GM12878 (cell line): ENCODE results near the gene FASN. TPM values are rescaled to one million over a fixed set of nuclear protein-coding genes. Genes with fewer than 3 reads are reported as not detected.
A peak's percentile ranks its signal among the peaks of the same experiment; 100 is the strongest.

Source experiments
- ATAC-seq: fragments of 200-7000 bp; cut with Tn5 transposase; 3 replicates; pipeline ENCODE4 v1.9.1; 2020; ENCODE audit warnings: mild to moderate bottlenecking, moderate library complexity
- BruUV-seq: library from RNA; stranded (reverse); fragments of 400-500 nt; replicated peaks from 2 replicates; lab custom pipeline; 2021; lab: Mats Ljungman, UMichigan
- CTCF ChIA-PET: fragments of 300-600 bp; sonication (Branson Sonifier 250); formaldehyde crosslinking; extraction: SDS; loops from one replicate; lab custom pipeline; 2021; ENCODE audit warnings: inconsistent platforms; lab: Yijun Ruan, JAX
- POLR2A ChIA-PET: fragments of 350-600 bp; formaldehyde crosslinking; extraction: SDS; loops from one replicate; lab custom pipeline; 2021; ENCODE audit warnings: inconsistent platforms; lab: Charles Lee
- RAD21 ChIA-PET: fragments of 300-600 bp; sonication (Branson Sonifier 250); formaldehyde crosslinking; loops from one replicate; lab custom pipeline; 2023; ENCODE audit warnings: antibody characterized with exemption; ENCODE audit not compliant: unreplicated experiment; lab: Charles Lee
- SMC1A ChIA-PET: fragments of 300-600 bp; sonication (Branson Sonifier 250); formaldehyde crosslinking; loops from one replicate; lab custom pipeline; 2023; ENCODE audit not compliant: unreplicated experiment, uncharacterized antibody; lab: Charles Lee
- DNase-seq: peaks from one replicate; pipeline ENCODE4 v3.0.0-alpha.2; 2011; ENCODE audit warnings: low read depth, low spot score
- FAIRE-seq: peaks from 3 replicates; lab custom pipeline; 2011; peaks lifted over from hg19 to GRCh38; lab: Jason Lieb, UNC
- H2AFZ ChIP-seq: 2 replicates; pipeline ENCODE4 v1.6.0; 2011; ENCODE audit warnings: low read depth, low read length, control low read depth; ENCODE audit not compliant: control insufficient read depth
- H3K27ac ChIP-seq: 2 replicates; pipeline ENCODE4 v1.5.1; 2011; ENCODE audit warnings: control low read depth; ENCODE audit not compliant: control insufficient read depth, insufficient read depth
- H3K27me3 ChIP-seq, 2 experiments: replicated peaks in 1 of 2; 2 replicates each; pipeline versions ENCODE4 v1.6.0 to v1.6.1; 2011; ENCODE audit warnings: low read length in 1 of 2; ENCODE audit not compliant: control insufficient read depth in 2 of 2, insufficient read depth in 2 of 2
- H3K36me3 ChIP-seq, 2 experiments: 2 replicates each; pipeline ENCODE4 v1.5.1; 2011; ENCODE audit warnings: low read length in 1 of 2; ENCODE audit not compliant: control insufficient read depth in 2 of 2, insufficient read depth in 2 of 2
- H3K4me1 ChIP-seq: 2 replicates; pipeline ENCODE4 v1.6.1; 2011; ENCODE audit warnings: mild to moderate bottlenecking, low read length, moderate library complexity, mixed read lengths; ENCODE audit not compliant: control insufficient read depth, insufficient read depth
- H3K4me2 ChIP-seq: 2 replicates; pipeline ENCODE4 v1.6.0; 2011; ENCODE audit warnings: control low read depth; ENCODE audit not compliant: control insufficient read depth, insufficient read depth
- H3K4me3 ChIP-seq: fragments of 200-600 bp; sonication (generic); 2 replicates; pipeline ENCODE4 v1.5.1; 2016
- H3K79me2 ChIP-seq: 2 replicates; pipeline ENCODE4 v1.6.0; 2011; ENCODE audit warnings: low read length; ENCODE audit not compliant: control insufficient read depth, insufficient read depth
- H3K9ac ChIP-seq: 2 replicates; pipeline ENCODE4 v1.8.0; 2011; ENCODE audit warnings: low read length, control low read depth, mixed read lengths; ENCODE audit not compliant: control insufficient read depth, insufficient read depth
- H3K9me3 ChIP-seq: replicated peaks from 3 replicates; pipeline ENCODE4 v1.5.1; 2011; ENCODE audit warnings: mild to moderate bottlenecking, low read length; ENCODE audit not compliant: control insufficient read depth, insufficient read depth
- H4K20me1 ChIP-seq: 2 replicates; pipeline ENCODE4 v1.6.0; 2011; ENCODE audit not compliant: control insufficient read depth, insufficient read depth
- ASH2L ChIP-seq: fragments of 300-600, 200-600 bp; sonication (generic); IDR thresholded peaks from 2 replicates; pipeline ENCODE4 v1.6.1; 2017; ENCODE audit warnings: low read depth, mild to moderate bottlenecking, borderline replicate concordance
- CHD1 ChIP-seq: IDR thresholded peaks from 2 replicates; pipeline ENCODE4 v1.6.1; 2012; ENCODE audit warnings: low read depth, low read length, improper control_type of control experiment
- IKZF1 ChIP-seq: fragments of 450-650 bp; conservative IDR thresholded peaks from 2 replicates; pipeline ENCODE4 v1.6.1; 2017; ENCODE audit warnings: antibody characterized with exemption, mild to moderate bottlenecking
- MTA2 ChIP-seq: fragments of 450-650 bp; IDR thresholded peaks from 2 replicates; pipeline ENCODE4 v1.6.1; 2016; ENCODE audit warnings: low read depth, mild to moderate bottlenecking, moderate library complexity
- MXI1 ChIP-seq: fragments of 150-350 bp; IDR thresholded peaks from 2 replicates; pipeline ENCODE4 v1.6.1; 2011; ENCODE audit warnings: low read depth, mild to moderate bottlenecking, inconsistent platforms, low read length, improper control_type of control experiment
- NR2C1 ChIP-seq: fragments of 450-650 bp; IDR thresholded peaks from 2 replicates; pipeline ENCODE4 v1.6.1; 2017; ENCODE audit warnings: antibody characterized with exemption, mild to moderate bottlenecking, moderate library complexity
- NR2F1 ChIP-seq: fragments of 450-650 bp; conservative IDR thresholded peaks from 2 replicates; pipeline ENCODE4 v1.6.1; 2017; ENCODE audit warnings: mild to moderate bottlenecking
- POLR2A ChIP-seq: IDR thresholded peaks from 2 replicates; pipeline ENCODE4 v1.6.1; 2011; ENCODE audit warnings: low read depth, mild to moderate bottlenecking, low read length
- WGBS: methylation state at CpG from one replicate; pipeline ENCODE4 v1.1.6; 2016; ENCODE audit warnings: low lambda C conversion rate; ENCODE audit not compliant: insufficient replicate concordance, insufficient coverage; ENCODE audit errors: missing lambda C conversion rate; 5-methylcytosine and 5-hydroxymethylcytosine counted together
- in situ Hi-C: fragments of 300-500 bp; cut with MboI; formaldehyde crosslinking; loops from 9 replicates; pipeline ENCODE4 v1.14.3; 2018; ENCODE audit warnings: mixed read lengths
- intact Hi-C: fragments of 100-400 bp; cut with micrococcal nuclease; formaldehyde crosslinking; loops from one replicate; pipeline ENCODE4 v1.14.2; 2022; ENCODE audit not compliant: unreplicated experiment
- polyA plus RNA-seq, 11 experiments: library from polyadenylated mRNA; depleted of rRNA in 4 of 11; unstranded in 6 of 11; stranded (reverse) in 5 of 11; fragments of >200 nt; fragmentation: Nextera tagmentation in 4 of 11; fragmentation: Illumina TruSeq in 1 of 11; extraction: Ambion mirVana in 4 of 11; extraction: Trizol in 1 of 11; gene quantifications; 1 replicate in 1 of 11; 2 replicates in 10 of 11; pipeline versions ENCODE4 v1.2.1 to v1.2.3, GENCODE V29; 2011 to 2016; ENCODE audit warnings: inconsistent platforms in 2 of 11, missing spikeins in 2 of 11, low read depth in 1 of 11
- total RNA-seq, 4 experiments: library from RNA; depleted of rRNA in 3 of 4; stranded (reverse); fragments of >200 nt in 3 of 4; fragmentation: Illumina TruSeq in 1 of 4; extraction: Trizol in 1 of 4; gene quantifications; 2 replicates each; pipeline versions ENCODE4 v1.2.1 to v1.2.3, GENCODE V29; 2013 to 2021
- TF ChIP-seq, protein P1 (sequence below): fragments of 450-650 bp; IDR thresholded peaks from 2 replicates; pipeline ENCODE4 v1.6.1; 2017; ENCODE audit warnings: low read depth, mild to moderate bottlenecking, moderate library complexity
- TF ChIP-seq, protein P2 (sequence below): IDR thresholded peaks from 2 replicates; pipeline ENCODE4 v1.6.1; 2011; ENCODE audit warnings: borderline replicate concordance, low read depth, mild to moderate bottlenecking, moderate library complexity, mixed read lengths, low read length; ENCODE audit not compliant: insufficient read depth; ENCODE audit errors: extremely low read length

Gene FASN
- total and polyA plus RNA-seq, 10 of the 15 experiments (the other 5 are each of a cell fraction or from before 2014, with no cell fraction given): 0.19 to 333 (median 30.4) TPM

DNA sequence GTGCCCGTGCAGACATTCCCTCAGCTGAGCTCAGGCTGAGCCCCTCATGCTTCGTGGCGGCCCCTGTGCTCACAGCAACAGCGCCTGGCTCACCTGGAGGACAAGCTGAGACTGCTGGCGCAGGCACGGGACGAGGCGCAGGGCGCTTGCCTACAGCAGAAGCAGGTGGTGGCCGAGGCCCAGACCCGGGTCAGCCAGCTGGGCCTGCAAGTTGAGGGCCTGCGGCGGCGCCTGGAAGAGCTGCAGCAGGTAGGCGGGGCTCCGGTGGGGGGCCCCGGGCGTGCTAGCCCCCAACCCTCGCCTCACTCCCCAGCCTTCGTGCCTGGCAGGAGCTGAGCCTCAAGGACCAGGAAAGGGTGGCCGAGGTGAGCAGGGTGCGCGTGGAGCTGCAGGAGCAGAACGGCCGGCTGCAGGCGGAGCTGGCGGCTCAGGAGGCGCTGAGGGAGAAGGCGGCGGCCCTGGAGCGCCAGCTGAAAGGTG is 68.0 kb downstream of the FASN start:
- H3K9ac ChIP-seq: no peak overlapping the region
- H3K4me1 ChIP-seq: no peaks in the 10 kb centered on the region; the same call in 1 of the 2 replicates
- H3K9me3 ChIP-seq: no peaks in the 10 kb centered on the region
- FAIRE-seq (no peak), ATAC-seq (no peak), DNase-seq (no peak)
- no peaks in the 10 kb centered on the region; a peak in 3 of 4 replicates for H3K36me3 ChIP-seq
- intact Hi-C loops: no loop called here
- no TSS peak for BruUV-seq
- TF ChIP-seq ASH2L: no peak
- POLR2A ChIA-PET: interaction anchor here (1.1 to 1.3 kb wide), 2 partner anchors 20 to 70 kb away, joined by 3 read pairs; no protein-coding TSS in a partner anchor
- no peaks in the 10 kb centered on the region for H4K20me1 ChIP-seq
- in situ Hi-C loops: no loop called here
- no peaks in the 10 kb centered on the region for H3K27me3 ChIP-seq
- no peak overlapping the region for H3K27ac ChIP-seq
- WGBS: 81% methylated on average over 18 of the region's 31 CpGs
- no peak overlapping the region for H3K4me3 ChIP-seq
- peak overlapping the region; percentile 94 for H3K4me2 ChIP-seq
- no peaks in the 10 kb centered on the region for H3K79me2 ChIP-seq
- H2AFZ ChIP-seq: no peak overlapping the region
- RAD21 ChIA-PET: interaction anchor here (0.6 to 1.5 kb wide), 8 partner anchors 10 to 321 kb away, joined by 3 to 4 read pairs (median 4); no protein-coding TSS in a partner anchor
- CTCF ChIA-PET: interaction anchor here (0.6 to 2.3 kb wide), 15 partner anchors 8 to 827 kb away, joined by 3 to 19 read pairs (median 3); no protein-coding TSS in a partner anchor
- SMC1A ChIA-PET: interaction anchor here (0.7 to 2.5 kb wide), 5 partner anchors 76 to 389 kb away, joined by 3 to 13 read pairs (median 4); no protein-coding TSS in a partner anchor

- FAIRE-seq (no peak), DNase-seq (no peak), ATAC-seq (no peak)
- no peak overlapping the region for H3K4me2 ChIP-seq
- no peak overlapping the region for H3K4me3 ChIP-seq
- H3K27me3 ChIP-seq: no peaks in the 10 kb centered on the region
- ChIA-PET RAD21 (interaction anchor here (1.2 to 1.5 kb wide), 5 partner anchors 77 to 321 kb away, joined by 3 to 4 read pairs (median 4); no protein-coding TSS in a partner anchor), SMC1A (interaction anchor here (2.5 kb wide), 1 partner anchor 125 kb away, joined by 13 read pairs; no protein-coding TSS in a partner anchor), CTCF (interaction anchor here (0.5 to 2.3 kb wide), 9 partner anchors 9 to 385 kb away, joined by 3 to 19 read pairs (median 4); no protein-coding TSS in a partner anchor), POLR2A (interaction anchor here (1.1 to 1.3 kb wide), 2 partner anchors 21 to 69 kb away, joined by 3 read pairs; no protein-coding TSS in a partner anchor)
- intact Hi-C loops (no loop called here), in situ Hi-C loops (no loop called here)
- H3K79me2 ChIP-seq: no peaks in the 10 kb centered on the region
- H3K36me3 ChIP-seq: no peaks in the 10 kb centered on the region; a peak in 1 of 4 replicates
- TF ChIP-seq POLR2A (no peak), IKZF1 (no peak), CHD1 (no peak), MTA2 (no peak), NR2F1 (no peak), MXI1 (no peak), NR2C1 (no peak)
- TF ChIP-seq, protein P1, sequence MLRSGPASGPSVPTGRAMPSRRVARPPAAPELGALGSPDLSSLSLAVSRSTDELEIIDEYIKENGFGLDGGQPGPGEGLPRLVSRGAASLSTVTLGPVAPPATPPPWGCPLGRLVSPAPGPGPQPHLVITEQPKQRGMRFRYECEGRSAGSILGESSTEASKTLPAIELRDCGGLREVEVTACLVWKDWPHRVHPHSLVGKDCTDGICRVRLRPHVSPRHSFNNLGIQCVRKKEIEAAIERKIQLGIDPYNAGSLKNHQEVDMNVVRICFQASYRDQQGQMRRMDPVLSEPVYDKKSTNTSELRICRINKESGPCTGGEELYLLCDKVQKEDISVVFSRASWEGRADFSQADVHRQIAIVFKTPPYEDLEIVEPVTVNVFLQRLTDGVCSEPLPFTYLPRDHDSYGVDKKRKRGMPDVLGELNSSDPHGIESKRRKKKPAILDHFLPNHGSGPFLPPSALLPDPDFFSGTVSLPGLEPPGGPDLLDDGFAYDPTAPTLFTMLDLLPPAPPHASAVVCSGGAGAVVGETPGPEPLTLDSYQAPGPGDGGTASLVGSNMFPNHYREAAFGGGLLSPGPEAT: no peak
- TF ChIP-seq, protein P2, sequence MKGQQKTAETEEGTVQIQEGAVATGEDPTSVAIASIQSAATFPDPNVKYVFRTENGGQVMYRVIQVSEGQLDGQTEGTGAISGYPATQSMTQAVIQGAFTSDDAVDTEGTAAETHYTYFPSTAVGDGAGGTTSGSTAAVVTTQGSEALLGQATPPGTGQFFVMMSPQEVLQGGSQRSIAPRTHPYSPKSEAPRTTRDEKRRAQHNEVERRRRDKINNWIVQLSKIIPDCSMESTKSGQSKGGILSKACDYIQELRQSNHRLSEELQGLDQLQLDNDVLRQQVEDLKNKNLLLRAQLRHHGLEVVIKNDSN: no peak
- peaks cover 3% of the 10 kb centered on the region; the same call in 1 of the 2 replicates for H3K4me1 ChIP-seq
- H3K9me3 ChIP-seq: no peaks in the 10 kb centered on the region
- WGBS: 92% methylated on average over 16 of the region's 16 CpGs
- H3K27ac ChIP-seq: no peak overlapping the region
- H2AFZ ChIP-seq: no peak overlapping the region
- H4K20me1 ChIP-seq: no peaks in the 10 kb centered on the region
- no TSS peak for BruUV-seq
- H3K9ac ChIP-seq: no peak overlapping the region
Measured at GRCh38 chr17:82029391-82029790, 68.6 kb downstream of the FASN start.
